GM21723 (cell line): ENCODE results near the gene TBATA.
"Not testable (repeated sequence)": the region's sequence is repeated elsewhere in the genome, so short reads cannot be mapped to it uniquely, and the experiment has no call there.

ENCODE experiments used
- ATAC-seq: cut with Tn5 transposase; IDR thresholded peaks from one replicate; pipeline ENCODE4 v1.9.1; 2021; ENCODE audit warnings: mild to moderate bottlenecking, moderate library complexity; ENCODE audit not compliant: unreplicated experiment

The TBATA gene

GRCh38 chr10:70779511-70780369 lies 5.4 kb downstream of the TBATA start:
- no peak for ATAC-seq

- no peak for ATAC-seq
These were observed 6.1 kb downstream of the TBATA start for GRCh38 chr10:70779088-70779487.

- ATAC-seq, result no peak
These were observed 6.8 kb downstream of the TBATA start for GRCh38 chr10:70778267-70778924.

- ATAC-seq, result no peak
These were observed 7.9 kb downstream of the TBATA start for GRCh38 chr10:70777063-70777875.

GRCh38 chr10:70776455-70777005 lies 8.6 kb downstream of the TBATA start:
- ATAC-seq, result no peak

- no peak for ATAC-seq
These were observed 9.3 kb downstream of the TBATA start for GRCh38 chr10:70775679-70776454.

- no peak for ATAC-seq
These were observed 10.1 kb downstream of the TBATA start for GRCh38 chr10:70774810-70775678.

GRCh38 chr10:70773965-70774809 lies 11.0 kb downstream of the TBATA start:
- ATAC-seq, result no peak

GRCh38 chr10:70773461-70773860 lies 11.7 kb downstream of the TBATA start:
- ATAC-seq, result no peak

GRCh38 chr10:70772627-70773026 lies 12.6 kb downstream of the TBATA start:
- no peak for ATAC-seq

- ATAC-seq, result no peak
These were observed 13.6 kb downstream of the TBATA start for GRCh38 chr10:70771311-70772194.

- ATAC-seq, result not testable (repeated sequence)
These were observed 14.7 kb downstream of the TBATA start for GRCh38 chr10:70770516-70770915.

GRCh38 chr10:70770001-70770400 lies 15.2 kb downstream of the TBATA start:
- no peak for ATAC-seq

- ATAC-seq, result no peak
These were observed 16.1 kb downstream of the TBATA start for GRCh38 chr10:70769121-70769520.

GRCh38 chr10:70768026-70768685 lies 17.0 kb downstream of the TBATA start:
- ATAC-seq, result not testable (repeated sequence)

- no peak for ATAC-seq
These were observed 19.2 kb downstream of the TBATA start for GRCh38 chr10:70765794-70766594.
